ENCODE measurements around the gene ST6GALNAC4. TPM values are rescaled to one million over a fixed set of nuclear protein-coding genes. Genes with fewer than 3 reads are reported as not detected.
A peak's percentile ranks its signal among the peaks of the same experiment; 100 is the strongest.

The ST6GALNAC4 gene
- total RNA-seq, 1 experiment from 2014 or later: 25.7 TPM

- Mint-ChIP-seq H3K9me3 (peaks cover 4% of the 10 kb centered on the region; the same call in 1 of the 2 replicates), H3K27me3 (ENCODE audit: low read depth) (no peaks in the 10 kb centered on the region), H3K4me3 (no peak overlapping the region), H3K4me1 (peaks cover 64% of the 10 kb centered on the region), H3K27ac (peak overlapping the region; percentile 96), H3K36me3 (no peaks in the 10 kb centered on the region)
- CTCF ChIA-PET: interaction anchor here (0.6 to 3.6 kb wide), 10 partner anchors 9 to 228 kb away, joined by 3 to 43 read pairs (median 6); partner anchors contain the start of gene TOR2A
- ATAC-seq (peak; percentile 38), DNase-seq (ENCODE audit: low spot score) (no peak)
- POLR2A ChIA-PET: no interaction called here
- TF ChIP-seq USF2 (CRISPR knock-in tag; IDR thresholded peaks at IDR 0.05): no peak
- TF ChIP-seq NFE2L1 (CRISPR knock-in tag; IDR thresholded peaks at IDR 0.05): no peak
- TF ChIP-seq TP53 (CRISPR knock-in tag; IDR thresholded peaks at IDR 0.05): no peak
- TF ChIP-seq ZNF425 (CRISPR knock-in tag; conservative IDR thresholded peaks at IDR 0.05): no peak
- TF ChIP-seq SOX15 (CRISPR knock-in tag; IDR thresholded peaks at IDR 0.05): no peak
- TF ChIP-seq FOXK1 (CRISPR knock-in tag; IDR thresholded peaks at IDR 0.05): no peak
- TF ChIP-seq PRDM15 (CRISPR knock-in tag; IDR thresholded peaks at IDR 0.05): no peak
- no peak for TF ChIP-seq GTF2I (CRISPR knock-in tag; conservative IDR thresholded peaks at IDR 0.05)
- no peak for TF ChIP-seq SMAD4 (CRISPR knock-in tag; IDR thresholded peaks at IDR 0.05)
- TF ChIP-seq FOXP4 (CRISPR knock-in tag; IDR thresholded peaks at IDR 0.05): no peak
- no peak for TF ChIP-seq CBFB (CRISPR knock-in tag; IDR thresholded peaks at IDR 0.05; ENCODE audit: low read depth)
- no peak for TF ChIP-seq ATF2 (CRISPR knock-in tag; IDR thresholded peaks at IDR 0.05; ENCODE audit: borderline replicate concordance, low read depth)
- no peak for TF ChIP-seq JUN (CRISPR knock-in tag; IDR thresholded peaks at IDR 0.05)
- no peak for TF ChIP-seq STAT6 (CRISPR knock-in tag; conservative IDR thresholded peaks at IDR 0.05; ENCODE audit: low read depth)
- no peak for TF ChIP-seq MLX (CRISPR knock-in tag; IDR thresholded peaks at IDR 0.05)
- TF ChIP-seq ARID4B (CRISPR knock-in tag; IDR thresholded peaks at IDR 0.05; ENCODE audit: borderline replicate concordance): no peak
Observed at GRCh38 chr9:127962278-127962677, 45.4 kb upstream of the ST6GALNAC4 start.

All from WTC11 (cell line).